Neutrophil (primary cell): Measurements from ENCODE around the gene HMBS.
"Not testable (repeated sequence)": the region's sequence is repeated elsewhere in the genome, so short reads cannot be mapped to it uniquely, and the experiment has no call there.

Experiments
- H3K27ac ChIP-seq: fragments of 200-600 bp; sonication (generic); 2 replicates; pipeline ENCODE4 v1.5.1; 2016; ENCODE audit warnings: mild to moderate bottlenecking, moderate library complexity
- H3K27me3 ChIP-seq: fragments of 200-600 bp; sonication (generic); 2 replicates; pipeline ENCODE4 v1.6.0; 2016; ENCODE audit warnings: mild to moderate bottlenecking
- H3K36me3 ChIP-seq: fragments of 200-600 bp; sonication (generic); 2 replicates; pipeline ENCODE4 v1.5.1; 2017
- H3K4me1 ChIP-seq, 2 experiments: fragments of 200-600 bp in 1 of 2; sonication (generic) in 1 of 2; 1 replicate in 1 of 2; 2 replicates in 1 of 2; pipeline versions ENCODE4 v1.5.1 to v1.6.1; 2013 to 2016; ENCODE audit warnings: low read depth in 1 of 2, low read length in 1 of 2, mild to moderate bottlenecking in 1 of 2, moderate library complexity in 1 of 2; ENCODE audit not compliant: control insufficient read depth in 1 of 2, insufficient read depth in 1 of 2
- H3K4me3 ChIP-seq, 2 experiments: fragments of 200-600 bp in 1 of 2; sonication (generic) in 1 of 2; 1 replicate in 1 of 2; 2 replicates in 1 of 2; pipeline ENCODE4 v1.5.1; 2013 to 2016; ENCODE audit warnings: low read depth in 1 of 2, low read length in 1 of 2, mild to moderate bottlenecking in 1 of 2, moderate library complexity in 1 of 2
- H3K9me3 ChIP-seq: fragments of 200-600 bp; sonication (generic); 2 replicates; pipeline ENCODE4 v1.5.1; 2016
- TF ChIP-seq, protein P1 (sequence below): fragments of 200-600 bp; sonication (generic); IDR thresholded peaks from 2 replicates; pipeline ENCODE4 v1.5.1; 2016; ENCODE audit warnings: antibody characterized with exemption

The HMBS gene

GRCh38 chr11:119084663-119085436, at the start of gene HMBS:
Gene HMBS (plus strand): TSS chr11:119084881. CDS start chr11:119085034, 153 bp downstream.
- TF ChIP-seq, protein P1, sequence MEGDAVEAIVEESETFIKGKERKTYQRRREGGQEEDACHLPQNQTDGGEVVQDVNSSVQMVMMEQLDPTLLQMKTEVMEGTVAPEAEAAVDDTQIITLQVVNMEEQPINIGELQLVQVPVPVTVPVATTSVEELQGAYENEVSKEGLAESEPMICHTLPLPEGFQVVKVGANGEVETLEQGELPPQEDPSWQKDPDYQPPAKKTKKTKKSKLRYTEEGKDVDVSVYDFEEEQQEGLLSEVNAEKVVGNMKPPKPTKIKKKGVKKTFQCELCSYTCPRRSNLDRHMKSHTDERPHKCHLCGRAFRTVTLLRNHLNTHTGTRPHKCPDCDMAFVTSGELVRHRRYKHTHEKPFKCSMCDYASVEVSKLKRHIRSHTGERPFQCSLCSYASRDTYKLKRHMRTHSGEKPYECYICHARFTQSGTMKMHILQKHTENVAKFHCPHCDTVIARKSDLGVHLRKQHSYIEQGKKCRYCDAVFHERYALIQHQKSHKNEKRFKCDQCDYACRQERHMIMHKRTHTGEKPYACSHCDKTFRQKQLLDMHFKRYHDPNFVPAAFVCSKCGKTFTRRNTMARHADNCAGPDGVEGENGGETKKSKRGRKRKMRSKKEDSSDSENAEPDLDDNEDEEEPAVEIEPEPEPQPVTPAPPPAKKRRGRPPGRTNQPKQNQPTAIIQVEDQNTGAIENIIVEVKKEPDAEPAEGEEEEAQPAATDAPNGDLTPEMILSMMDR: no peak
- Histone ChIP-seq H3K36me3 (peaks cover 28% of the 10 kb centered on the region), H3K4me3 (peak within 1 kb of the TSS; percentile 90 to 91)

GRCh38 chr11:119038884-119039283, 45.8 kb upstream of the HMBS start:
- Histone ChIP-seq H3K4me1 (peaks cover 0 to 4% of the 10 kb centered on the region in 2 experiments), H3K36me3 (no peaks in the 10 kb centered on the region), H3K27me3 (no peaks in the 10 kb centered on the region), H3K4me3 (no peak overlapping the region), H3K27ac (no peak overlapping the region), H3K9me3 (no peaks in the 10 kb centered on the region)
- TF ChIP-seq, protein P1: no peak

More at GRCh38 chr11:119084663-119085436, at the start of gene HMBS:
- Histone ChIP-seq H3K27ac (peak within 1 kb of the TSS; percentile 81), H3K9me3 (no peaks in the 10 kb centered on the region), H3K4me1 (peaks cover 31 to 33% of the 10 kb centered on the region in 2 experiments), H3K27me3 (no peaks in the 10 kb centered on the region)

DNA sequence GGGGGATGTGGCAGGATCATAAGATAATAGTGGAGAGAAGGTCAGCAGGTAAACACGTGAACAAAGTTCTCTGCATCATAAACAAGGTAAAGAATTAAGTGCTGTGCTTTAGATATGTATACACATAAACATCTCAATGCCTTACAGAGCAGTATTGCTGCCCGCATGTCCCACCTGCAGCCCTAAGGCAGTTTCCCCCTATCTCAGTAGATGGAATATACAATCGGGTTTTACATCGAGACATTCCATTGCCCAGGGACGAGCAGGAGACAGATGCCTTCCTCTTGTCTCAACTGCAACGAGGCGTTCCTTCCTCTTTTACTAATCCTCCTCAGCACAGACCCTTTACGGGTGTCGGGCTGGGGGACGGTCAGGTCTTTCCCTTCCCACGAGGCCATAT, 45.2 kb upstream of the HMBS start:
- H3K4me1 ChIP-seq, H3K9me3 ChIP-seq, H3K4me3 ChIP-seq, H3K36me3 ChIP-seq, H3K27ac ChIP-seq, H3K27me3 ChIP-seq: not testable (repeated sequence)

GRCh38 chr11:119041821-119042514, 42.7 kb upstream of the HMBS start:
- no peak overlapping the region for H3K4me3 ChIP-seq
- H3K9me3 ChIP-seq: no peaks in the 10 kb centered on the region
- TF ChIP-seq, protein P1: no peak
- H3K27ac ChIP-seq: no peak overlapping the region
- H3K4me1 ChIP-seq: peaks cover 0 to 4% of the 10 kb centered on the region in 2 experiments
- no peaks in the 10 kb centered on the region for H3K27me3 ChIP-seq
- H3K36me3 ChIP-seq: peaks cover 10% of the 10 kb centered on the region

DNA sequence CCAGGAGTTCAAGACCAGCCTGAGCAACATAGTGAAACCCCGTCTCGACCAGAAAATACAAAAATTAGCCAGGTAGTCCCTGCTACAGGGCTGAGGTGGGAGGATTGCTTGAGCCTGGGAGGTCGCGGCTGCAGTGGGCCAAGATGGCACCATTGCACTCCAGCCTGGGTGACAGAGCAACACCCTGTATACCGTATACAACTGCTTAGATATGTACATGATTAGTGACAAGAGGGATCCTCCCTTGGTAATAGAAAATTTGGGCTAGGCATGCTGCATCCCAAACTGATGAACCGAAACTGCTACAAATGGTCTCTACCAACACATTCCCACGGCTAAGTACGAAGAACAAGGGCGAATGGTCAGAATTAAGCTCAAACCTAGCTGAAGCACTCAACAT, 41.8 kb upstream of the HMBS start:
- Histone ChIP-seq H3K9me3 (no peaks in the 10 kb centered on the region), H3K4me1 (peaks cover 0 to 4% of the 10 kb centered on the region in 2 experiments), H3K27ac (no peak overlapping the region)

More for the DNA sequence above, 41.8 kb upstream of the HMBS start:
- TF ChIP-seq, protein P1: no peak
- H3K27me3 ChIP-seq: no peaks in the 10 kb centered on the region
- no peak overlapping the region for H3K4me3 ChIP-seq
- H3K36me3 ChIP-seq: peaks cover 19% of the 10 kb centered on the region
